ENCODE measurements around the gene FKRP.

GRCh38 chr19:46729696-46730095, 16.2 kb upstream of the FKRP start:
- no peak for TF ChIP-seq TEAD4 (IDR thresholded peaks at IDR 0.05)
- TF ChIP-seq REST (IDR thresholded peaks at IDR 0.05; ENCODE audit: low read depth), result no peak
- no peak for TF ChIP-seq MAX (IDR thresholded peaks at IDR 0.05)
- TF ChIP-seq USF1 (IDR thresholded peaks at IDR 0.05), result no peak
- TF ChIP-seq CREB1 (IDR thresholded peaks at IDR 0.05; ENCODE audit: low read depth), result no peak
- no peak for TF ChIP-seq TAF1 (IDR thresholded peaks at IDR 0.05; ENCODE audit: low read depth)
- no peak for TF ChIP-seq EP300 (IDR thresholded peaks at IDR 0.05; ENCODE audit: borderline replicate concordance)
- no peak for TF ChIP-seq RAD21 (IDR thresholded peaks at IDR 0.05; ENCODE audit: low read depth)
- no peak for TF ChIP-seq EGR1 (IDR thresholded peaks at IDR 0.05)
